Naive thymus-derived CD8-positive, alpha-beta T cell (primary cell): Measurements from ENCODE around the gene FLNC. TPM values are rescaled to one million over a fixed set of nuclear protein-coding genes. Genes with fewer than 3 reads are reported as not detected.
A peak's percentile ranks its signal among the peaks of the same experiment; 100 is the strongest.

Experiments used
- ATAC-seq, 2 donors: fragments of 150-1000 bp; cut with Tn5 transposase in 1 of 2; sonication (Bioruptor Pico), chemical (Tn5 transposase) in 1 of 2; 1 replicate in 1 of 2; 2 replicates in 1 of 2; pipeline ENCODE4 v1.10.0; 2021; ENCODE audit warnings: mild to moderate bottlenecking in 2 of 2, moderate library complexity in 2 of 2
- POLR2A ChIA-PET: fragments of 350-600 bp; sonication (Branson Sonifier 250); formaldehyde crosslinking; loops from one replicate; lab custom pipeline; 2021; ENCODE audit warnings: antibody characterized with exemption; lab: Charles Lee
- DNase-seq, 10 donors: peaks; one replicate each; pipeline versions ENCODE4 v3.0.0 to v3.0.0-alpha.2; 2020 to 2022
- H3K27ac Mint-ChIP-seq, 10 donors: one replicate each; pipeline ENCODE4 v1.8.0; 2020 to 2022; ENCODE audit warnings: mild to moderate bottlenecking in 10 of 10, mixed read lengths in 10 of 10, moderate library complexity in 4 of 10, inconsistent platforms in 1 of 10
- H3K27me3 Mint-ChIP-seq, 5 donors: one replicate each; pipeline ENCODE4 v1.8.0; 2021 to 2022; ENCODE audit warnings: mixed read lengths in 5 of 5
- H3K36me3 Mint-ChIP-seq, 3 donors: one replicate each; pipeline ENCODE4 v1.8.0; 2020 to 2022; ENCODE audit warnings: mixed read lengths in 3 of 3, mild to moderate bottlenecking in 2 of 3, inconsistent platforms in 1 of 3
- H3K4me1 Mint-ChIP-seq, 4 donors: one replicate each; pipeline ENCODE4 v1.8.0; 2021 to 2022; ENCODE audit warnings: mixed read lengths in 4 of 4
- H3K4me3 Mint-ChIP-seq, 10 donors: one replicate each; pipeline ENCODE4 v1.8.0; 2020 to 2022; ENCODE audit warnings: mild to moderate bottlenecking in 10 of 10, mixed read lengths in 10 of 10, moderate library complexity in 6 of 10, inconsistent platforms in 1 of 10
- H3K9me3 Mint-ChIP-seq, 9 donors: one replicate each; pipeline ENCODE4 v1.8.0; 2020 to 2022; ENCODE audit warnings: mixed read lengths in 9 of 9, mild to moderate bottlenecking in 3 of 9, inconsistent platforms in 1 of 9, moderate library complexity in 1 of 9
- polyA plus RNA-seq, 3 donors: library from polyadenylated mRNA; unstranded; fragments of 300-500 nt; fragmentation: Illumina TruSeq; gene quantifications; one replicate each; pipeline ENCODE4 v1.2.3, GENCODE V29; 2021
- total RNA-seq, 8 experiments: library from RNA in 2 of 8; stranded (reverse) in 2 of 8; gene quantifications; one replicate each; pipeline ENCODE4 v1.2.3 and lab custom pipeline; 2021 to 2026

Gene FLNC, protein sequence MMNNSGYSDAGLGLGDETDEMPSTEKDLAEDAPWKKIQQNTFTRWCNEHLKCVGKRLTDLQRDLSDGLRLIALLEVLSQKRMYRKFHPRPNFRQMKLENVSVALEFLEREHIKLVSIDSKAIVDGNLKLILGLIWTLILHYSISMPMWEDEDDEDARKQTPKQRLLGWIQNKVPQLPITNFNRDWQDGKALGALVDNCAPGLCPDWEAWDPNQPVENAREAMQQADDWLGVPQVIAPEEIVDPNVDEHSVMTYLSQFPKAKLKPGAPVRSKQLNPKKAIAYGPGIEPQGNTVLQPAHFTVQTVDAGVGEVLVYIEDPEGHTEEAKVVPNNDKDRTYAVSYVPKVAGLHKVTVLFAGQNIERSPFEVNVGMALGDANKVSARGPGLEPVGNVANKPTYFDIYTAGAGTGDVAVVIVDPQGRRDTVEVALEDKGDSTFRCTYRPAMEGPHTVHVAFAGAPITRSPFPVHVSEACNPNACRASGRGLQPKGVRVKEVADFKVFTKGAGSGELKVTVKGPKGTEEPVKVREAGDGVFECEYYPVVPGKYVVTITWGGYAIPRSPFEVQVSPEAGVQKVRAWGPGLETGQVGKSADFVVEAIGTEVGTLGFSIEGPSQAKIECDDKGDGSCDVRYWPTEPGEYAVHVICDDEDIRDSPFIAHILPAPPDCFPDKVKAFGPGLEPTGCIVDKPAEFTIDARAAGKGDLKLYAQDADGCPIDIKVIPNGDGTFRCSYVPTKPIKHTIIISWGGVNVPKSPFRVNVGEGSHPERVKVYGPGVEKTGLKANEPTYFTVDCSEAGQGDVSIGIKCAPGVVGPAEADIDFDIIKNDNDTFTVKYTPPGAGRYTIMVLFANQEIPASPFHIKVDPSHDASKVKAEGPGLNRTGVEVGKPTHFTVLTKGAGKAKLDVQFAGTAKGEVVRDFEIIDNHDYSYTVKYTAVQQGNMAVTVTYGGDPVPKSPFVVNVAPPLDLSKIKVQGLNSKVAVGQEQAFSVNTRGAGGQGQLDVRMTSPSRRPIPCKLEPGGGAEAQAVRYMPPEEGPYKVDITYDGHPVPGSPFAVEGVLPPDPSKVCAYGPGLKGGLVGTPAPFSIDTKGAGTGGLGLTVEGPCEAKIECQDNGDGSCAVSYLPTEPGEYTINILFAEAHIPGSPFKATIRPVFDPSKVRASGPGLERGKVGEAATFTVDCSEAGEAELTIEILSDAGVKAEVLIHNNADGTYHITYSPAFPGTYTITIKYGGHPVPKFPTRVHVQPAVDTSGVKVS (N-terminal part only)
- total RNA-seq (not detected), polyA plus RNA-seq (under 1 TPM in 1 of 3 donors, not detected in 2; 0.01 TPM), total RNA-seq (lab: John Stamatoyannopoulos, UW) (0 to 0.93 (median 0.72) reads per million in 6 experiments)

DNA sequence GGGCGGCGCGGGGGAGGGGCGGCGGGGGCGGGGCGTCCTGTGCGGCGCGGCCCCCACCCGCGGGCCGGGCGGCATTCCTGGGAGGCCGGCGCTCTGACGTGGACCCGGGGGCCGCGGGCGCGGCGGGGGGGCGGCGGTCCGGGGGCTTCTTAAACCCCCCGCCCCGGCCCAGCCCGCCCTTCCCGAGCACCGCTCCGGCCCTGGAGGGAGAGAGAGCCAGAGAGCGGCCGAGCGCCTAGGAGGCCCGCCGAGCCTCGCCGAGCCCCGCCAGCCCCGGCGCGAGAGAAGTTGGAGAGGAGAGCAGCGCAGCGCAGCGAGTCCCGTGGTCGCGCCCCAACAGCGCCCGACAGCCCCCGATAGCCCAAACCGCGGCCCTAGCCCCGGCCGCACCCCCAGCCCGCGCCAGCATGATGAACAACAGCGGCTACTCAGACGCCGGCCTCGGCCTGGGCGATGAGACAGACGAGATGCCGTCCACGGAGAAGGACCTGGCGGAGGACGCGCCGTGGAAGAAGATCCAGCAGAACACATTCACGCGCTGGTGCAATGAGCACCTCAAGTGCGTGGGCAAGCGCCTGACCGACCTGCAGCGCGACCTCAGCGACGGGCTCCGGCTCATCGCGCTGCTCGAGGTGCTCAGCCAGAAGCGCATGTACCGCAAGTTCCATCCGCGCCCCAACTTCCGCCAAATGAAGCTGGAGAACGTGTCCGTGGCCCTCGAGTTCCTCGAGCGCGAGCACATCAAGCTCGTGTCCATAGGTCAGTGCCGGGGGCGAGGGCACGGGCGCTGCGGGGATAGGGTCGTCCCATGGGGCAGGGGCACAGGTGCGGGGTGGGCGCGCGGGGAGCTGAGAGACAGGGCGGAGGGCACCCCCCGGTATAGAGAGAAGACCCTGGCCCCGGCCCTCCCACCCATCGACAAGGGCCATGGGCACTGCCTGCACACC is at the start of gene FLNC:
Gene FLNC, plus strand, starts transcription at position 176 of the 947 bp plus-strand sequence. Its CDS starts 232 bp downstream, at position 408.
- H3K4me3 Mint-ChIP-seq, result peak within 1 kb of the TSS; percentile 69 to 86 (median 81)
- H3K4me1 Mint-ChIP-seq, result peaks cover 5 to 28% (median 18%) of the 10 kb centered on the region in 4 donors
- no peaks in the 10 kb centered on the region for H3K36me3 Mint-ChIP-seq
- DNase-seq (peak in 8 of 10 donors; percentile 11 to 69 (median 37)), ATAC-seq (peak; percentile 69 to 70)
- no peaks in the 10 kb centered on the region for H3K9me3 Mint-ChIP-seq
- peak within 1 kb of the TSS in 2 of 10 donors; percentile 22 to 25 for H3K27ac Mint-ChIP-seq
- POLR2A ChIA-PET, result interaction anchor here (0.9 to 1.1 kb wide), 2 partner anchors 11 to 33 kb away, joined by 3 to 4 read pairs; no protein-coding TSS in a partner anchor
- peaks cover 14 to 49% (median 31%) of the 10 kb centered on the region in 5 donors for H3K27me3 Mint-ChIP-seq

DNA sequence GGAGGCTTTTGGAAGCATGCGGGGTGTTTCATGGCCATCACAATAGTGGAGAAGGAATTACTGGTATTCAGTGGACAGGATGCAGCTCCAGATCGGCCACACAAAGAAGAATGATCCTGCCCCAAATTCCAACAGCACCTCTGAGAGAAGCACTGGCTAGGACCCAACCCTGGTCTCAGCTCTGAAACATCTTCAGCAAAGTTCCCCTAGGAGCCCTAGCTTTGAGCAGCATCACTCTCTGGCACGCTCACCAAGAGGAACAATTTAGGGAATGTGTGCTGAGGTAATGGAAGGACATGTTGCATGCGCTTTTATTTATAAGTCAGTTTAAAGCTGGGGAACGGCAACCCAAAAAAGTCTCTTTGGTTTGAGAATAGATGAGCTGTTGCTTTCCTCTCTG is 49.1 kb upstream of the FLNC start:
- H3K4me1 Mint-ChIP-seq, result no peaks in the 10 kb centered on the region
- DNase-seq (no peak), ATAC-seq (no peak)
- no peak overlapping the region for H3K4me3 Mint-ChIP-seq
- POLR2A ChIA-PET, result interaction anchor here (0.8 kb wide), 1 partner anchor 10 kb away, joined by 3 read pairs; no protein-coding TSS in a partner anchor
- no peak overlapping the region for H3K27ac Mint-ChIP-seq
- H3K36me3 Mint-ChIP-seq, result peaks cover 0 to 13% (median 4%) of the 10 kb centered on the region in 3 donors
- peaks cover 3 to 16% (median 10%) of the 10 kb centered on the region in 9 donors for H3K9me3 Mint-ChIP-seq
- peaks cover 0 to 5% (median 0%) of the 10 kb centered on the region in 5 donors for H3K27me3 Mint-ChIP-seq

DNA sequence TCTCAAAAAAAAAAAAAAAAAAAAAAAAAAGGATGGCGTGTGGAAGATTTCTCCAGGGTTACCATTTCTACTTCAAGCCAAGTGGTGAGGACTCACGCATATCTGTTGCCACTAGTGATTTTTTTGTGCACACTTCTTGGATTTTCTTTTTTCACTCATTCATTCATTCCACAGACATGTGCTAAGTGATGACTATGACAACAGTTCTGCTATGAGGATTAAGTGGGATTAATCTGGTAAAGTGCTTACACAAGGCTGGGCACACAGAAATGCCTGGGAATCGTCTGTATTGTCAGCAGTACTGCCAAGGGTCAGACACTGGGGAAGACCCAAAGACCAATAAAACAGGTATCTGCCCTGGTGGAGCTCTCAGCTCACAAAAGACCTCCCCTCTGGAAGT is 48.4 kb upstream of the FLNC start:
- Mint-ChIP-seq H3K36me3 (peaks cover 0 to 13% (median 4%) of the 10 kb centered on the region in 3 donors), H3K27me3 (peaks cover 0 to 5% (median 0%) of the 10 kb centered on the region in 5 donors), H3K4me3 (no peak overlapping the region), H3K9me3 (peaks cover 3 to 15% (median 9%) of the 10 kb centered on the region in 9 donors), H3K27ac (no peak overlapping the region), H3K4me1 (no peaks in the 10 kb centered on the region)
- POLR2A ChIA-PET, result no interaction called here
- DNase-seq (no peak), ATAC-seq (no peak)

GRCh38 chr7:128783143-128783861 is 46.9 kb upstream of the FLNC start:
- Mint-ChIP-seq H3K9me3 (peaks cover 0 to under 1% (median 0%) of the 10 kb centered on the region in 9 donors), H3K27me3 (no peaks in the 10 kb centered on the region), H3K4me1 (no peaks in the 10 kb centered on the region), H3K36me3 (no peaks in the 10 kb centered on the region), H3K27ac (peak overlapping the region in 2 of 10 donors; percentile 14 to 49), H3K4me3 (no peak overlapping the region)
- ATAC-seq, result no peak
- POLR2A ChIA-PET, result interaction anchor here (0.6 to 0.7 kb wide), 2 partner anchors 177 to 286 kb away, joined by 3 read pairs; no protein-coding TSS in a partner anchor
- no peak for DNase-seq

GRCh38 chr7:128785738-128786137 is 44.5 kb upstream of the FLNC start:
- no peak for DNase-seq
- peaks cover 5 to 8% (median 7%) of the 10 kb centered on the region in 4 donors for H3K4me1 Mint-ChIP-seq
- ATAC-seq, result no peak
- H3K27me3 Mint-ChIP-seq, result no peaks in the 10 kb centered on the region
- H3K36me3 Mint-ChIP-seq, result no peaks in the 10 kb centered on the region
- no peaks in the 10 kb centered on the region for H3K9me3 Mint-ChIP-seq
- no peak overlapping the region for H3K27ac Mint-ChIP-seq
- POLR2A ChIA-PET, result interaction anchor here (0.7 kb wide), 1 partner anchor 78 kb away, joined by 3 read pairs; no protein-coding TSS in a partner anchor
- no peak overlapping the region for H3K4me3 Mint-ChIP-seq

- POLR2A ChIA-PET, result interaction anchor here (0.5 to 1.0 kb wide), 2 partner anchors 21 to 37 kb away, joined by 3 to 4 read pairs; no protein-coding TSS in a partner anchor
- Mint-ChIP-seq H3K27me3 (no peaks in the 10 kb centered on the region), H3K4me1 (peaks cover 9 to 16% (median 14%) of the 10 kb centered on the region in 4 donors), H3K36me3 (no peaks in the 10 kb centered on the region), H3K27ac (peak overlapping the region in 7 of 10 donors; percentile 1 to 88 (median 41)), H3K4me3 (peak overlapping the region in 6 of 10 donors; percentile 87 to 92 (median 88)), H3K9me3 (no peaks in the 10 kb centered on the region)
- DNase-seq, result no peak
- no peak for ATAC-seq
Observed at GRCh38 chr7:128788446-128789412, 41.5 kb upstream of the FLNC start.

DNA sequence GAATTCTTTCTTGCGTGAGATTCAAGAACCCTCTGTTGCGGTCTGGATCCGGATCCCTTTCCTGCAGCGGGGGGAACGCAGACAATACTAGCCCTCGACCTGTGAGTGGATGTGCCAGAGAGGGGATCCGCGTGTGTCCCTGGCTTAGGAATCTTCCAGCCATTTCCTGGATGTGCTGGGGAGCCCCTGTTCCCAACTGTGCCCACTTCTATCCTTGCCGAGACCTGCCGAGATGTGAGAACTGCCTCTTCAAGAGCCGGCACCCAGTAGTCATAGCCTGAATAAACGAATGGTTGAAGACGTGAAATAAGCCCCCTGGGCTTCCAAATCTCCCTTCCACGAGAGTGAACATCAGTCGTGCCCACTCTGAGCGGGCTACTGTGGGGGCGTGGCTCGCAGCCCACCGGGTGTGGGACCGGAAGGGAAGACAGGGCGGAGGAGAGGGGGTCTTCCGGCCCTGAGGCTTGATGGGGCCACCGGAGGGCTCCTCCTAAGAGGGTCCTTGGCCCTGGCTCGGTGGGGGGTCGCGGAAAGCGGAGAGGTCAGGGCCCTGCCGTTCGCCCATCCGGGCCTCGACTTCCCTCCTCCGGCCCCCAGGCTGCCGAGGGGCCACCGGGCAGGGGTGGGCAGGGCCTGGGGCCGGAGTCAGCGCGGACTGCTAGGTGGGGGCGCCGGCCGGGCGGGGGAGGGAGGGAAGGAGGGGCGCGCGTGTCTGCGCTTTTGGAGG is 39.7 kb upstream of the FLNC start:
- Mint-ChIP-seq H3K27ac (peak overlapping the region; percentile 17 to 93 (median 82)), H3K27me3 (no peaks in the 10 kb centered on the region), H3K36me3 (no peaks in the 10 kb centered on the region), H3K9me3 (no peaks in the 10 kb centered on the region), H3K4me3 (peak overlapping the region; percentile 77 to 92 (median 88)), H3K4me1 (peaks cover 9 to 22% (median 20%) of the 10 kb centered on the region in 4 donors)
- peak; percentile 7 to 21 for ATAC-seq
- DNase-seq, result peak in 5 of 10 donors; percentile 12 to 22 (median 14)
- POLR2A ChIA-PET, result interaction anchor here (0.6 to 2.6 kb wide), 4 partner anchors 10 to 51 kb away, joined by 3 to 14 read pairs (median 4); partner anchors contain the start of gene CALU

GRCh38 chr7:128791121-128791971 is 38.9 kb upstream of the FLNC start, which contains the start of gene CCDC136:
Gene CCDC136 (plus strand): TSS chr7:128791968. CDS start chr7:128792412, 444 bp downstream.
- Mint-ChIP-seq H3K4me1 (peaks cover 9 to 22% (median 20%) of the 10 kb centered on the region in 4 donors), H3K4me3 (peak within 1 kb of the TSS; percentile 74 to 91 (median 86)), H3K9me3 (no peaks in the 10 kb centered on the region), H3K27me3 (no peaks in the 10 kb centered on the region), H3K36me3 (no peaks in the 10 kb centered on the region), H3K27ac (peak within 1 kb of the TSS in 9 of 10 donors; percentile 35 to 83 (median 72))
- DNase-seq, result peak; percentile 63 to 91 (median 81)
- ATAC-seq, result peak; percentile 90 to 91
- POLR2A ChIA-PET, result interaction anchor here (0.6 to 2.6 kb wide), 5 partner anchors 10 to 125 kb away, joined by 3 to 14 read pairs (median 3); partner anchors contain the start of gene CALU
